Measurements from ENCODE around the gene ANKRD33B.
A peak's percentile ranks its signal among the peaks of the same experiment; 100 is the strongest.

The ANKRD33B gene

GRCh38 chr5:10644192-10644591, 80.3 kb downstream of the ANKRD33B start:
- no peak for DNase-seq

- DNase-seq, result no peak
Observed at GRCh38 chr5:10645146-10645545, 81.3 kb downstream of the ANKRD33B start.

GRCh38 chr5:10645671-10646070, 81.8 kb downstream of the ANKRD33B start:
- DNase-seq, result no peak

- no peak for DNase-seq
Observed at GRCh38 chr5:10647640-10648039, 83.8 kb downstream of the ANKRD33B start.

- no peak for DNase-seq
Observed at GRCh38 chr5:10648806-10649665, 85.2 kb downstream of the ANKRD33B start.

GRCh38 chr5:10649666-10650380, 86.0 kb downstream of the ANKRD33B start:
- DNase-seq, result no peak

- DNase-seq, result no peak
Observed at GRCh38 chr5:10652151-10652550, 88.3 kb downstream of the ANKRD33B start.

GRCh38 chr5:10652606-10653005, 88.7 kb downstream of the ANKRD33B start:
- DNase-seq, result no peak

GRCh38 chr5:10653043-10653442, 89.2 kb downstream of the ANKRD33B start:
- DNase-seq, result no peak

- no peak for DNase-seq
Observed at GRCh38 chr5:10653751-10654400, 90.0 kb downstream of the ANKRD33B start.

- no peak for DNase-seq
Observed at GRCh38 chr5:10654566-10654965, 90.7 kb downstream of the ANKRD33B start.

- DNase-seq, result peak; percentile 63
Observed at GRCh38 chr5:10655161-10655971, 91.5 kb downstream of the ANKRD33B start.

GRCh38 chr5:10655972-10656830, 92.3 kb downstream of the ANKRD33B start:
- DNase-seq, result no peak

- no peak for DNase-seq
Observed at GRCh38 chr5:10658265-10658664, 94.4 kb downstream of the ANKRD33B start.

- no peak for DNase-seq
Observed at GRCh38 chr5:10660135-10660534, 96.3 kb downstream of the ANKRD33B start.

GRCh38 chr5:10660720-10661387, 97.0 kb downstream of the ANKRD33B start:
- no peak for DNase-seq

GRCh38 chr5:10661401-10661800, 97.5 kb downstream of the ANKRD33B start:
- no peak for DNase-seq

GRCh38 chr5:10662083-10662482, 98.2 kb downstream of the ANKRD33B start:
- no peak for DNase-seq

GRCh38 chr5:10662661-10663488, 99.0 kb downstream of the ANKRD33B start:
- no peak for DNase-seq

GRCh38 chr5:10663489-10664179, 99.8 kb downstream of the ANKRD33B start:
- no peak for DNase-seq
